ENCODE data around the gene DNMT1. TPM values are rescaled to one million over a fixed set of nuclear protein-coding genes. Genes with fewer than 3 reads are reported as not detected.
"Not testable (repeated sequence)": the region's sequence is repeated elsewhere in the genome, so short reads cannot be mapped to it uniquely, and the experiment has no call there.

Gene DNMT1
- 10 to 100 TPM; 17.9 to 36.6 TPM for total RNA-seq

- no peaks in the 10 kb centered on the region for H3K27me3 ChIP-seq
- intact Hi-C loops (cut with DNase I), result no loop called here
Measured at GRCh38 chr19:10194500-10195198, at the start of gene DNMT1. Gene DNMT1, minus strand, starts transcription at chr19:10194953. Its CDS starts 54 bp downstream, at chr19:10194899.

GRCh38 chr19:10243606-10244005, 48.9 kb upstream of the DNMT1 start:
- TF ChIP-seq POLR2A (IDR thresholded peaks at IDR 0.05), result no peak
- no peak for TF ChIP-seq CTCF (IDR thresholded peaks at IDR 0.05)
- intact Hi-C loops (cut with DNase I), result no loop called here
- Histone ChIP-seq H3K4me1 (no peaks in the 10 kb centered on the region), H3K27me3 (no peaks in the 10 kb centered on the region), H3K4me3 (no peak overlapping the region), H3K36me3 (replicated peaks in 1 of 2; ENCODE audit: insufficient read depth in 1 of 2, low read depth in 2 of 2) (no peaks in the 10 kb centered on the region), H3K9me3 (no peaks in the 10 kb centered on the region), H3K27ac (no peak overlapping the region)
- no peak for ATAC-seq
- 78 to 100% methylated on average over 3 to 7 of the region's 7 CpGs for WGBS, 2 donors
- no peak for DNase-seq

More at GRCh38 chr19:10194500-10195198, at the start of gene DNMT1:
- Histone ChIP-seq H3K9me3 (no peaks in the 10 kb centered on the region), H3K27ac (peak within 1 kb of the TSS; percentile 66 to 91 (median 78)), H3K4me1 (peaks cover 15% of the 10 kb centered on the region), H3K4me3 (peak within 1 kb of the TSS; percentile 51 to 98), H3K36me3 (replicated peaks in 1 of 2; ENCODE audit: insufficient read depth in 1 of 2, low read depth in 2 of 2) (no peaks in the 10 kb centered on the region)
- ATAC-seq, result peak; percentile 96
- DNase-seq, result peak; percentile 90 to 94 (median 92)
- 1% methylated on average over 34 of the region's 71 CpGs; no CpG with 5 or more reads in 1 of the 2 donors for WGBS, 2 donors
- TF ChIP-seq POLR2A (IDR thresholded peaks at IDR 0.05) (peak in 2 of 3 donors; percentile 65 to 72), CTCF (IDR thresholded peaks at IDR 0.05) (no peak)

GRCh38 chr19:10241826-10242449, 47.2 kb upstream of the DNMT1 start:
- ATAC-seq; H3K9me3 ChIP-seq; intact Hi-C loops (cut with DNase I); H3K27me3 ChIP-seq; H3K36me3 ChIP-seq (replicated peaks in 1 of 2; ENCODE audit: insufficient read depth in 1 of 2, low read depth in 2 of 2); H3K4me3 ChIP-seq; H3K27ac ChIP-seq; H3K4me1 ChIP-seq; DNase-seq: not testable (repeated sequence)
- 85 to 91% methylated on average over 10 to 11 of the region's 11 CpGs for WGBS, 2 donors

GRCh38 chr19:10238172-10238783, 43.5 kb upstream of the DNMT1 start:
- TF ChIP-seq CTCF (IDR thresholded peaks at IDR 0.05) (no peak), POLR2A (IDR thresholded peaks at IDR 0.05) (no peak)
- H3K4me1 ChIP-seq, result no peaks in the 10 kb centered on the region
- DNase-seq (peak in 3 of 4 donors; percentile 42 to 56 (median 47)), ATAC-seq (peak; percentile 58)
- 48 to 60% methylated on average over 7 to 12 of the region's 12 CpGs for WGBS, 2 donors
- intact Hi-C loops (cut with DNase I), result no loop called here
- no peaks in the 10 kb centered on the region for H3K27me3 ChIP-seq
- no peaks in the 10 kb centered on the region for H3K9me3 ChIP-seq
- no peaks in the 10 kb centered on the region for H3K36me3 ChIP-seq (replicated peaks in 1 of 2; ENCODE audit: insufficient read depth in 1 of 2, low read depth in 2 of 2)
- H3K4me3 ChIP-seq, result no peak overlapping the region
- peak overlapping the region in 1 of 4 donors; percentile 52 for H3K27ac ChIP-seq

GRCh38 chr19:10237702-10238101, 42.9 kb upstream of the DNMT1 start:
- TF ChIP-seq CTCF (IDR thresholded peaks at IDR 0.05) (no peak), POLR2A (IDR thresholded peaks at IDR 0.05) (no peak)
- H3K9me3 ChIP-seq, result no peaks in the 10 kb centered on the region
- peak overlapping the region in 1 of 4 donors; percentile 52 for H3K27ac ChIP-seq
- H3K4me1 ChIP-seq, result no peaks in the 10 kb centered on the region
- DNase-seq (no peak), ATAC-seq (no peak)
- no peaks in the 10 kb centered on the region for H3K36me3 ChIP-seq (replicated peaks in 1 of 2; ENCODE audit: insufficient read depth in 1 of 2, low read depth in 2 of 2)
- H3K4me3 ChIP-seq, result no peak overlapping the region
- intact Hi-C loops (cut with DNase I), result no loop called here
- 87 to 90% methylated on average over 6 of the region's 6 CpGs for WGBS, 2 donors
- H3K27me3 ChIP-seq, result no peaks in the 10 kb centered on the region

GRCh38 chr19:10235409-10235808, 40.7 kb upstream of the DNMT1 start:
- H3K4me1 ChIP-seq; ATAC-seq; H3K9me3 ChIP-seq; DNase-seq; intact Hi-C loops (cut with DNase I); H3K36me3 ChIP-seq (replicated peaks in 1 of 2; ENCODE audit: insufficient read depth in 1 of 2, low read depth in 2 of 2); H3K27me3 ChIP-seq; H3K4me3 ChIP-seq: not testable (repeated sequence)
- H3K27ac ChIP-seq, result peak overlapping the region in 2 of 4 donors; percentile 57 to 65
- WGBS, 2 donors, result 84 to 91% methylated on average over 7 of the region's 7 CpGs

Measured in body of pancreas (tissue), 4 donors.